Measurements from ENCODE around the gene PREX1.

PREX1 gene

GRCh38 chr20:48596334-48596898, 231.4 kb downstream of the PREX1 start:
- CTCF ChIA-PET, result interaction anchor here (4.0 kb wide), 1 partner anchor 24 kb away, joined by 23 read pairs; no protein-coding TSS in a partner anchor
- POLR2A ChIA-PET (ENCODE audit: low non-redundant PET), result no interaction called here
- no peak overlapping the region for H3K27ac ChIP-seq
- no peak for DNase-seq (ENCODE audit: low spot score)
- no peak for TF ChIP-seq CTCF (conservative IDR thresholded peaks at IDR 0.05; ENCODE audit: low read depth)

GRCh38 chr20:48595495-48596333, 232.1 kb downstream of the PREX1 start:
- ChIA-PET CTCF (interaction anchor here (1.3 to 4.0 kb wide), 2 partner anchors 25 to 27 kb away, joined by 3 to 23 read pairs; no protein-coding TSS in a partner anchor), POLR2A (ENCODE audit: low non-redundant PET) (no interaction called here)
- TF ChIP-seq CTCF (conservative IDR thresholded peaks at IDR 0.05; ENCODE audit: low read depth), result no peak
- no peak for DNase-seq (ENCODE audit: low spot score)
- H3K27ac ChIP-seq, result no peak overlapping the region

GRCh38 chr20:48594533-48594932, 233.3 kb downstream of the PREX1 start:
- no peak for DNase-seq (ENCODE audit: low spot score)
- no peak for TF ChIP-seq CTCF (conservative IDR thresholded peaks at IDR 0.05; ENCODE audit: low read depth)
- ChIA-PET POLR2A (ENCODE audit: low non-redundant PET) (no interaction called here), CTCF (interaction anchor here (0.6 to 4.0 kb wide), 5 partner anchors 26 to 914 kb away, joined by 3 to 23 read pairs (median 4); no protein-coding TSS in a partner anchor)
- no peak overlapping the region for H3K27ac ChIP-seq

GRCh38 chr20:48592107-48592940, 235.5 kb downstream of the PREX1 start:
- H3K27ac ChIP-seq, result no peak overlapping the region
- no peak for DNase-seq (ENCODE audit: low spot score)
- CTCF ChIA-PET, result interaction anchor here (0.6 to 1.3 kb wide), 4 partner anchors 28 to 425 kb away, joined by 3 to 14 read pairs (median 4); no protein-coding TSS in a partner anchor
- POLR2A ChIA-PET (ENCODE audit: low non-redundant PET), result no interaction called here
- no peak for TF ChIP-seq CTCF (conservative IDR thresholded peaks at IDR 0.05; ENCODE audit: low read depth)

GRCh38 chr20:48586730-48587129, 241.1 kb downstream of the PREX1 start:
- ChIA-PET POLR2A (ENCODE audit: low non-redundant PET) (no interaction called here), CTCF (interaction anchor here (0.7 kb wide), 1 partner anchor 801 kb away, joined by 3 read pairs; no protein-coding TSS in a partner anchor)
- no peak for DNase-seq (ENCODE audit: low spot score)
- no peak for TF ChIP-seq CTCF (conservative IDR thresholded peaks at IDR 0.05; ENCODE audit: low read depth)
- H3K27ac ChIP-seq, result peak overlapping the region; percentile 63
